LNCaP clone FGC (cell line): ENCODE data around the gene PPP2R3A.

Experiments used
- DNase-seq: peaks from one replicate; pipeline ENCODE4 v3.0.0-alpha.2; 2011; ENCODE audit warnings: low read depth
- H3K4me3 ChIP-seq: 2 replicates; pipeline ENCODE4 v1.5.1; 2011; ENCODE audit warnings: mild to moderate bottlenecking, low read depth, low read length, control low read depth
- TF ChIP-seq, protein P1 (sequence below): IDR thresholded peaks from 2 replicates; pipeline ENCODE4 v1.5.1; 2012; ENCODE audit warnings: mild to moderate bottlenecking; ENCODE audit not compliant: control insufficient read depth, insufficient read depth; ENCODE audit errors: extremely low read depth

Gene PPP2R3A

DNA sequence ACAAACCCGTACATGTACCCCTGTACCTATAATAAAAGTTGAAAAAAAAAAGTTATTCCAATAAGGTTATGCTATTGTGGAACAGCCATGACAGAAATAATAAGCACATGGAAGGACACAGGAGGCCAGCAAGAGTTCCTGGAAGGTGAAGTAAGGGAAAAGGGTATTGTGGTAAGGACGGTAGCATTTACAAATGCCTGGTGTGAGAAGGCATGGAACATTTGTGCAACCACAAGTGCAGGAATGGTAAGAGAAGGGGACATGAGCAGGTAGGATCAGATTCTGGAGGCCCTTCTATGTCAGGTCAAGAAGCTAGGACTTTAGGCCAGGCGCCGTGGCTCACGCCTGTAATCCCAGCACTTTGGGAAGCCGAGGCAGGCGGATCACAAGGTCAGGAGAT, 82.5 kb downstream of the PPP2R3A start:
- TF ChIP-seq, protein P1, sequence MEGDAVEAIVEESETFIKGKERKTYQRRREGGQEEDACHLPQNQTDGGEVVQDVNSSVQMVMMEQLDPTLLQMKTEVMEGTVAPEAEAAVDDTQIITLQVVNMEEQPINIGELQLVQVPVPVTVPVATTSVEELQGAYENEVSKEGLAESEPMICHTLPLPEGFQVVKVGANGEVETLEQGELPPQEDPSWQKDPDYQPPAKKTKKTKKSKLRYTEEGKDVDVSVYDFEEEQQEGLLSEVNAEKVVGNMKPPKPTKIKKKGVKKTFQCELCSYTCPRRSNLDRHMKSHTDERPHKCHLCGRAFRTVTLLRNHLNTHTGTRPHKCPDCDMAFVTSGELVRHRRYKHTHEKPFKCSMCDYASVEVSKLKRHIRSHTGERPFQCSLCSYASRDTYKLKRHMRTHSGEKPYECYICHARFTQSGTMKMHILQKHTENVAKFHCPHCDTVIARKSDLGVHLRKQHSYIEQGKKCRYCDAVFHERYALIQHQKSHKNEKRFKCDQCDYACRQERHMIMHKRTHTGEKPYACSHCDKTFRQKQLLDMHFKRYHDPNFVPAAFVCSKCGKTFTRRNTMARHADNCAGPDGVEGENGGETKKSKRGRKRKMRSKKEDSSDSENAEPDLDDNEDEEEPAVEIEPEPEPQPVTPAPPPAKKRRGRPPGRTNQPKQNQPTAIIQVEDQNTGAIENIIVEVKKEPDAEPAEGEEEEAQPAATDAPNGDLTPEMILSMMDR: no peak
- no peak for DNase-seq
- H3K4me3 ChIP-seq: no peak overlapping the region

DNA sequence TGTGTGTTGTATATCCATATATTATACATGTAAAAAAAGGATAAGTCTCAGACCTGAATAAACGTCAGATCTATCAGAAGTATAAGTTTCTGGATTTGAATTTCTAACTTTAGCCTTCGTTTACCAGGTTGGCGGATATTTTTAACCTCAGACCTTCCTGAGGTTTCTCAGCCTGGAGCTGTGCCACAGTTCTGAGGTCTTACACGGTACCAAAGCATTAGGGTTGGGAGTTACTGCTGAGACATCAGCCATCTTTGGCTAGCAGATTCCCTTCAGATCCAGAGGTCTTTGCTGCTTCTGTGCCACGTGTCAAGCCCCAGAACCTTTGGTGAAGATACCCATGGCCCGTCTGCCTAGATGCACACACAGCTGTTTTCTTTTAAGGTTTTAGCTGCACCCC, 84.7 kb downstream of the PPP2R3A start:
- no peak overlapping the region for H3K4me3 ChIP-seq
- no peak for DNase-seq
- TF ChIP-seq, protein P1: no peak

DNA sequence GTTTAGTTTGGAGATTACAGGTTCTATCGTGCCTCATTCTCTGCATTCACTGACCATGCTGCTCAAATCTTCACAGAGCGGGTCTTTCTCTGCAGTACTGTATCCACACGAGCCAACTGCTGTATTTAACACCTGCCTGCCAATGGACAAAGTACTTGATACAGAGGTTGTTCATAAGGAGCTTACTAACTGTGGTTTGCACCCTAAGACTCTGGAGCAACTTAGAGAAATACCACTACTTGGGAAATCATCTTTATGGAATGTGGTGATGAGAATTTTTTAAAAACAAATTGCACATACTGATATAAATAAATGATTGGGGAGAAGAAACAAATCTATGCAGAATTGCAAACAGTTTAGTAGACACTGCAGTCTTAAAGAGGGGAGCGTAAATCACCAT, 90.0 kb downstream of the PPP2R3A start:
- TF ChIP-seq, protein P1: no peak
- no peak for DNase-seq
- no peak overlapping the region for H3K4me3 ChIP-seq

DNA sequence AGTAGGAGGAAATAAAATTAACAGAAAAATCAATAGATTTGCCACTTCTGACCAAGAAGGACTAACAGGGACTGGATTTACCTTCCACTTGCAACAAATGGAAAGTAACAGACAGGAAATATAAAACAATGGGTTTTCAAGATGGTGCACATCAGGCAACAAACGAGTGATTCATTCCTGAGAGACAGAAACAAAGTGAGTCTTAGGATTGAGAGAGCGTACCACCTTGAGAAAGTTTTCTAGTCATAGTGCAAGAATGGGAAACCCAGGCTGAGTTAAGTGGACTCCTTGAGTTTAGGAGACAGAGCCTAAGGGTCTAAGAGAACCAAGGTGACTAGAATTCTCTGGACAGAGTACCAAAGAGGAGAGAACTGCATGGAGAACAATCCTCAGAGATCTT, 101.7 kb downstream of the PPP2R3A start:
- H3K4me3 ChIP-seq: no peak overlapping the region
- TF ChIP-seq, protein P1: no peak
- DNase-seq: no peak

DNA sequence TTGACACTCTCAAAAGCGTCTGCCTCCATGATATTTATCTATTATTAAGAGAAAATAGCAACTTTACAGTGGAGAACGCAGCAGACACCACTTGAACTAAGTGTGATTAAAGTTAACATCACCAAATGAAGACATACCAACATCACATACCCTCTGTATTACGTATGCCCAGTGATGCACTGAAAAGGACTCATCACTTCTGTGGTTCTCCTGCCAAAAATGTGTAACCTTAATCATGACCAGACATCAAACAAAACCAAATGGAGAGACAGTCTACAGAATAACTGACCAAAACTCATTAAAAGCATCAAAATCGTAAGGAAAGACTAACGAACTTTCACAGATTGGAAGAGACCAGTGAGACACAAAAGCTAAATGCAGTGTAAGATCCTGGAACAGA, 103.2 kb downstream of the PPP2R3A start:
- H3K4me3 ChIP-seq: no peak overlapping the region
- no peak for DNase-seq
- TF ChIP-seq, protein P1: no peak

DNA sequence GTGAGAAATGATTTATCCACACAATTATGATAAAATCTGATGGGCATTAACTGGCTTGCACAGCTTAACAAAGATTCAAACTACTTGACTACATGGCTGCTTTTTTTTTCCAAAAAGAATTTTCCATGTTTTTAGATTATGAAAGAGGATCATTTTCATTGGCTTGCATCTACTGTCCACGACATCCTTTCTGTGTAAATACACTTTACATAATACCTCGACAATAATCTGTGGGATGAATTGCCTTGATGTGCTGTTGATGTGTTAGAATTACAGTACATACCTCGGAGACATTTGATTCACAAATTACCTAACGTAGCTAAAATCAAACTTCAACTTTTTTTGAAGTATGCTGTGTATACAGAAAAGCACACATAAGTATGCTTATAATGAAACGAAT, 104.4 kb downstream of the PPP2R3A start:
- DNase-seq: no peak
- TF ChIP-seq, protein P1: no peak
- no peak overlapping the region for H3K4me3 ChIP-seq

DNA sequence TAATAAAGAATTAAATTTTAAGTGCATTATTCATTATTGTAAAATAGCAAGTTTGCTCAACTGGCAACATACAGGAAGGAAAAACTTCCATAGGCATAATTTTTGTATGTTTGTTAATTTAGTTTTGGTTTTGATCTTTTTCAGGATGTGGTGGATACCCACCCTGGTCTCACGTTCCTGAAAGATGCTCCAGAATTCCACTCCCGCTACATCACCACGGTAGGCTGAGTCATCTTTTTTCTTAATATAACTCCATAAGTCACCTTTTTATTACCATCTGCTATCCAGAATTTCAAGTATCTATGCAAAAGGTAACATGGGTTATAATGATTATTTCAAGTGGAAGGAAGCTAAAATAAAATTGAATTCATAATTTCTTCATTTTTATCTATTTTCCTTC, 104.8 kb downstream of the PPP2R3A start:
- no peak overlapping the region for H3K4me3 ChIP-seq
- DNase-seq: no peak
- TF ChIP-seq, protein P1: no peak
